Neuronal stem cell (in vitro differentiated cells): ENCODE measurements around the gene IRF8.

Source experiments
- DNase-seq: peaks from one replicate; pipeline ENCODE4 v3.0.0-alpha.2; 2013; ENCODE audit warnings: low spot score
- H2AFZ ChIP-seq: one replicate; pipeline ENCODE4 v1.6.1; 2013; ENCODE audit warnings: mild to moderate bottlenecking, low read length, inconsistent platforms
- H2AK5ac ChIP-seq: 2 replicates; pipeline ENCODE4 v1.6.1; 2013; ENCODE audit warnings: low read depth, mild to moderate bottlenecking, inconsistent platforms, low read length, moderate library complexity, mixed read lengths
- H2BK120ac ChIP-seq: 2 replicates; pipeline ENCODE4 v1.6.1; 2013; ENCODE audit warnings: low read depth, mild to moderate bottlenecking, inconsistent platforms, low read length, moderate library complexity, mixed read lengths
- H2BK12ac ChIP-seq: one replicate; pipeline ENCODE4 v1.6.1; 2013; ENCODE audit warnings: low read length, inconsistent platforms
- H2BK15ac ChIP-seq: 2 replicates; pipeline ENCODE4 v1.6.1; 2013; ENCODE audit warnings: mild to moderate bottlenecking, low read length, inconsistent platforms, mixed read lengths
- H2BK5ac ChIP-seq: one replicate; pipeline ENCODE4 v1.6.1; 2013; ENCODE audit warnings: inconsistent platforms, mild to moderate bottlenecking, low read length, moderate library complexity
- H3K14ac ChIP-seq: one replicate; pipeline ENCODE4 v1.6.1; 2013; ENCODE audit warnings: low read length, inconsistent platforms
- H3K18ac ChIP-seq: 2 replicates; pipeline ENCODE4 v1.6.1; 2013; ENCODE audit warnings: low read length, inconsistent platforms
- H3K23ac ChIP-seq: 2 replicates; pipeline ENCODE4 v1.6.1; 2013; ENCODE audit warnings: low read depth, mild to moderate bottlenecking, mixed read lengths, low read length, inconsistent platforms; ENCODE audit not compliant: poor library complexity
- H3K27ac ChIP-seq: replicated peaks from 3 replicates; pipeline ENCODE4 v1.5.1; 2013; ENCODE audit warnings: low read length, inconsistent platforms
- H3K27me3 ChIP-seq, 3 experiments: 2 replicates each; pipeline ENCODE4 v1.6.1; 2013; ENCODE audit warnings: low read length in 3 of 3, mild to moderate bottlenecking in 2 of 3, inconsistent platforms in 1 of 3, low read depth in 1 of 3, mixed read lengths in 1 of 3, moderate library complexity in 1 of 3; ENCODE audit not compliant: control insufficient read depth in 3 of 3, insufficient read depth in 3 of 3
- H3K36me3 ChIP-seq, 2 donors: replicated peaks in 1 of 2; 2 replicates each; pipeline ENCODE4 v1.6.1; 2013; ENCODE audit warnings: low read length in 2 of 2; ENCODE audit not compliant: control insufficient read depth in 2 of 2, insufficient read depth in 2 of 2
- H3K4ac ChIP-seq: 2 replicates; pipeline ENCODE4 v1.6.1; 2013; ENCODE audit warnings: inconsistent platforms, mild to moderate bottlenecking, low read length, moderate library complexity
- H3K4me1 ChIP-seq, 2 donors: 1 replicate in 1 of 2; 2 replicates in 1 of 2; pipeline ENCODE4 v1.6.1; 2013; ENCODE audit warnings: low read length in 2 of 2, low read depth in 1 of 2; ENCODE audit not compliant: control insufficient read depth in 2 of 2, insufficient read depth in 1 of 2
- H3K4me2 ChIP-seq: one replicate; pipeline ENCODE4 v1.6.1; 2013; ENCODE audit warnings: mild to moderate bottlenecking, low read length, inconsistent platforms; ENCODE audit not compliant: insufficient read depth, poor library complexity, severe bottlenecking
- H3K4me3 ChIP-seq, 2 donors: 2 replicates each; pipeline ENCODE4 v1.5.1; 2013; ENCODE audit warnings: low read length in 2 of 2, mild to moderate bottlenecking in 2 of 2, inconsistent platforms in 1 of 2, moderate library complexity in 1 of 2
- H3K79me1 ChIP-seq: one replicate; pipeline ENCODE4 v1.6.1; 2013; ENCODE audit warnings: low read depth, mild to moderate bottlenecking, inconsistent platforms, low read length, moderate library complexity
- H3K9ac ChIP-seq: one replicate; pipeline ENCODE4 v1.6.1; 2013; ENCODE audit warnings: mild to moderate bottlenecking, low read depth, low read length, inconsistent platforms; ENCODE audit not compliant: poor library complexity
- H3K9me3 ChIP-seq, 2 donors: replicated peaks in 1 of 2; 2 replicates each; pipeline versions ENCODE3 to v1.6.1; 2013; ENCODE audit warnings: low read length in 2 of 2, mild to moderate bottlenecking in 2 of 2, inconsistent platforms in 1 of 2, low read depth in 1 of 2, mixed read lengths in 1 of 2, moderate library complexity in 1 of 2; ENCODE audit not compliant: control insufficient read depth in 2 of 2, insufficient read depth in 1 of 2
- H4K8ac ChIP-seq: one replicate; pipeline ENCODE4 v1.6.1; 2013; ENCODE audit warnings: low read depth, mild to moderate bottlenecking, inconsistent platforms, low read length, moderate library complexity
- H4K91ac ChIP-seq: one replicate; pipeline ENCODE4 v1.6.1; 2013; ENCODE audit warnings: low read length, low read depth, mild to moderate bottlenecking, inconsistent platforms; ENCODE audit not compliant: poor library complexity
- WGBS, 2 donors: extraction: QIAGEN DNeasy Blood & Tissue Kit; methylation state at CpG; one replicate each; pipeline ENCODE4 v1.1.7; 2013; ENCODE audit warnings: missing lambda C conversion rate in 2 of 2, mixed read lengths in 1 of 2; ENCODE audit not compliant: insufficient read length in 2 of 2, insufficient replicate concordance in 1 of 2; ENCODE audit errors: extremely low coverage in 2 of 2; 5-methylcytosine and 5-hydroxymethylcytosine counted together

The IRF8 gene

DNA sequence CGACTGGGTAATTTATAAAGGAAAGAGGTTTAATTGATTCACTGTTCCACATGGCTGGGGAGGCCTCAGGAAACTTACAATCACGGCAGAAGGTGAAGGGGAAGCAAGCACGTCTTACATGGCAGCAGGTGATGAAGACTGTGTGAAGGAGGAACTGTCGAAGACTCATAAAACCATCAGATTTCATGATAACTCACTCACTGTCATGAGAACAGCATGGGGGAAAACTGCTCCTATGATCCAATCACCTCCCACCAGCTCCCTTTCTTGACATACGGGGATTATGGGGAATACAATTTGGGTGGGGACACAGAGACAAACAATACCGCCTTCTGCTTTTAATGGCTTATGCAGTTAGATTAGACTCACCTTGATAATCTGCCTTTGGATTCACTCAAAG, 19.4 kb upstream of the IRF8 start:
- Histone ChIP-seq H2AFZ (no peak overlapping the region), H3K4ac (no peak overlapping the region), H3K27me3 (peaks cover 0 to 31% (median 0%) of the 10 kb centered on the region in 3 experiments), H3K14ac (no peak overlapping the region), H2BK120ac (no peak overlapping the region), H3K36me3 (no peaks in the 10 kb centered on the region), H4K91ac (no peak overlapping the region), H3K4me2 (no peak overlapping the region), H3K79me1 (no peaks in the 10 kb centered on the region), H3K4me3 (no peak overlapping the region), H3K9me3 (no peaks in the 10 kb centered on the region), H2BK15ac (no peak overlapping the region), H3K27ac (no peak overlapping the region), H2AK5ac (no peak overlapping the region), H2BK12ac (no peak overlapping the region), H2BK5ac (no peak overlapping the region), H3K9ac (no peak overlapping the region), H3K23ac (no peak overlapping the region), H3K4me1 (peaks cover 0 to 4% of the 10 kb centered on the region in 2 donors), H3K18ac (no peak overlapping the region), H4K8ac (no peak overlapping the region)
- DNase-seq, result no peak
- no CpG with 5 or more reads among the region's 6 CpGs for WGBS, 2 donors

DNA sequence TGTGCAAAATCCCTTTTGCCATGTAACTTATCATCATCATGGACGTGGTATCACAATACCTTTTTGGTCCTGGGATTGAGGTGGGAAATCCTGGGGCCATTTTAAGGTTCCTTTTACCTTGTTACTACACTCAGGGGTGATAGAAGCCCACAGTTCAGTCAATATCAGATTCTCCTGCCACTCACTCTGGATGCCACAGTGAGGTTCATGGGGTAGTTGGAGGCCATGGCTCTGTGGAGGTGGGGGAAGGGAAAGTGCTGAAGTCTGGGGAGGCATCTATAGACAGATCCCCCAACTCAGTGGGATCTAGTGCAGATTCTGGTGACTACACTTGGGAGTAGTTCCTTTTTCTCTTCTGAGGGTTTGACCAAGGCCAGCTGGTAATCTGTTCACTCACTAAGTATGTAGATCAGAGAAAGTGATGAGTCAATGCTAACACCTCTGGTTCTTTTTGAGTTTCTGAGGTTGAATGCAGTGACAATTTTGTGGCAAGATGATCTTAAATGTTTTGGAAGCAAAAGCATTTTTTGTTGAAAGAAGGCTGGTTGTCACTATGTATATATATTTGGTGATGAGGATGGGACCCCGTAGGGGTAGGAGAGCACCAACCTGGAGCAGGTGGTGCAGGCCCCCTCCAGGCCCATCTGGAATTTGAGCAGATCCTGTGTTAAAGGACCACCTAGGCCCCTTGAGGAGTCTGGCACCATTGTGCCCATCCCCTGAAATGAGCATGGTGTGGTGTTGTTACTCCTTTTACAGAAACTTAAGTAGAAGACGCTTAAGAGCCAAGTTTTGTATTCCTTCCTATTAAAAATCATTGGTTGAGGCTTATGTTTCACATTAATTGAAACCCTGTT, 18.8 kb upstream of the IRF8 start:
- Histone ChIP-seq H3K36me3 (no peaks in the 10 kb centered on the region), H3K18ac (no peak overlapping the region), H2BK5ac (no peak overlapping the region), H3K27me3 (peaks cover 0 to 34% (median 0%) of the 10 kb centered on the region in 3 experiments), H4K91ac (no peak overlapping the region), H2AFZ (no peak overlapping the region), H3K4me3 (no peak overlapping the region), H3K27ac (no peak overlapping the region), H3K9ac (no peak overlapping the region), H3K9me3 (no peaks in the 10 kb centered on the region), H3K4me2 (no peak overlapping the region), H3K4ac (no peak overlapping the region), H2BK120ac (no peak overlapping the region), H3K23ac (no peak overlapping the region), H4K8ac (no peak overlapping the region), H3K4me1 (peaks cover 0 to 4% of the 10 kb centered on the region in 2 donors), H2AK5ac (no peak overlapping the region), H2BK15ac (no peak overlapping the region), H2BK12ac (no peak overlapping the region), H3K14ac (no peak overlapping the region), H3K79me1 (no peaks in the 10 kb centered on the region)
- DNase-seq, result no peak
- no CpG with 5 or more reads among the region's 3 CpGs for WGBS, 2 donors

DNA sequence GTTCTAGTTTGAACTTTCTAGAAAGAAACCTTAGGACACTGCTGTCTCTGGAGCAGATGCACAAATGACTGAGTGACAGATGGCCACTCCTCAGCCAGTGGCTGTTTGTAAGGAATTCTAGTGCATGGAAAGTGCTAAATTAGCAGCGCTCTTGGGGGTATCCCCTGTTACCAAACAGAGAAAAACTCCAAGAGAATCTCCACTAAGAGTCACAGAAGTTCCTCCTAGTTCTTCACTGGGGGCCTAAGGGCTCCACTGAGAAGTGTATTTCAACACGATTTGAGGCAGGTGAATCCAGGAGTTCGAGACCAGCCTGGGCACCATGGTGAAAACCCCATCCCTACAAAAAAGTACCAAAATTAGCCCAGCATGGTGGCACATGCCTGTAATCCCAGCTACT, 18.1 kb upstream of the IRF8 start:
- no peak for DNase-seq
- no peak overlapping the region for H3K4me2 ChIP-seq

DNA sequence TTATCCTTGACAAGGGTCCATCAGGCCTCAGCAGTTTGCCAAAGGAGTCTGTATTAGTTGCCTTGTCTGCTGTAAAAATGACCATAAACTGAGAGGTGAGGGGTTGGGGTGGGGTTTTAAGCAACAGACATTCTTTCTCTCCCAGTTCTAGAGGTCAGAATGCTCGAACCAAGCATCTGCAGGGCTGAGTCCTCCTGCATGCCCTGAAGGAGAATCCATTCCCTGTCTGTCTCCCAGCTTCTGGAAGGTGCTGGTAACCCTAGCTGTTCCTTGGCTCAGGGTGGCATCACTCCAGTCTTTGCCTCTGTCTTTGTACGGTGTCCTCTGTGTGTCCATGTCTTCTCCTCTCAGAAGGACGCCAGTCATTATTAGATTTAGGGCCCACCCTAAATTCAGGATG, 17.5 kb upstream of the IRF8 start:
- Histone ChIP-seq H2BK5ac (no peak overlapping the region), H4K91ac (no peak overlapping the region), H3K18ac (no peak overlapping the region), H3K14ac (no peak overlapping the region), H3K27me3 (peaks cover 0 to 34% (median 0%) of the 10 kb centered on the region in 3 experiments), H2AFZ (no peak overlapping the region), H3K4me3 (no peak overlapping the region), H2AK5ac (no peak overlapping the region), H3K9ac (no peak overlapping the region), H3K4me2 (no peak overlapping the region), H2BK12ac (no peak overlapping the region), H3K36me3 (no peaks in the 10 kb centered on the region), H3K4me1 (peaks cover 0 to 4% of the 10 kb centered on the region in 2 donors), H4K8ac (no peak overlapping the region), H3K23ac (no peak overlapping the region), H3K79me1 (no peaks in the 10 kb centered on the region), H3K4ac (no peak overlapping the region), H2BK15ac (no peak overlapping the region), H3K9me3 (no peaks in the 10 kb centered on the region), H2BK120ac (no peak overlapping the region), H3K27ac (no peak overlapping the region)
- DNase-seq, result no peak
- WGBS, 2 donors, result no CpG with 5 or more reads among the region's 3 CpGs

More for the DNA sequence above, 18.1 kb upstream of the IRF8 start:
- H2BK120ac ChIP-seq, result no peak overlapping the region
- no peak overlapping the region for H3K9ac ChIP-seq
- H3K27ac ChIP-seq, result no peak overlapping the region
- H3K18ac ChIP-seq, result no peak overlapping the region
- no peak overlapping the region for H3K4me3 ChIP-seq
- H2BK12ac ChIP-seq, result no peak overlapping the region
- H3K9me3 ChIP-seq, result no peaks in the 10 kb centered on the region
- no peak overlapping the region for H3K4ac ChIP-seq
- H3K79me1 ChIP-seq, result no peaks in the 10 kb centered on the region
- no peak overlapping the region for H3K23ac ChIP-seq
- H3K27me3 ChIP-seq, result peaks cover 0 to 34% (median 0%) of the 10 kb centered on the region in 3 experiments
- H2AK5ac ChIP-seq, result no peak overlapping the region
- H2BK5ac ChIP-seq, result no peak overlapping the region
- H2BK15ac ChIP-seq, result no peak overlapping the region
- no peaks in the 10 kb centered on the region for H3K36me3 ChIP-seq
- no peak overlapping the region for H3K14ac ChIP-seq
- H4K91ac ChIP-seq, result no peak overlapping the region
- no peak overlapping the region for H2AFZ ChIP-seq
- no peak overlapping the region for H4K8ac ChIP-seq
- H3K4me1 ChIP-seq, result peaks cover 0 to 4% of the 10 kb centered on the region in 2 donors
- WGBS, 2 donors, result no CpG with 5 or more reads among the region's 3 CpGs
